Measurements from ENCODE around the gene VAV1. TPM values are rescaled to one million over a fixed set of nuclear protein-coding genes. Genes with fewer than 3 reads are reported as not detected.
"Not testable (repeated sequence)": the region's sequence is repeated elsewhere in the genome, so short reads cannot be mapped to it uniquely, and the experiment has no call there.

Gene VAV1
- total and polyA plus RNA-seq, 9 of the 15 experiments (the other 6 are each of a cell fraction or from before 2014, with no cell fraction given) = 0.46 to 20.1 (median 11.1) TPM

DNA sequence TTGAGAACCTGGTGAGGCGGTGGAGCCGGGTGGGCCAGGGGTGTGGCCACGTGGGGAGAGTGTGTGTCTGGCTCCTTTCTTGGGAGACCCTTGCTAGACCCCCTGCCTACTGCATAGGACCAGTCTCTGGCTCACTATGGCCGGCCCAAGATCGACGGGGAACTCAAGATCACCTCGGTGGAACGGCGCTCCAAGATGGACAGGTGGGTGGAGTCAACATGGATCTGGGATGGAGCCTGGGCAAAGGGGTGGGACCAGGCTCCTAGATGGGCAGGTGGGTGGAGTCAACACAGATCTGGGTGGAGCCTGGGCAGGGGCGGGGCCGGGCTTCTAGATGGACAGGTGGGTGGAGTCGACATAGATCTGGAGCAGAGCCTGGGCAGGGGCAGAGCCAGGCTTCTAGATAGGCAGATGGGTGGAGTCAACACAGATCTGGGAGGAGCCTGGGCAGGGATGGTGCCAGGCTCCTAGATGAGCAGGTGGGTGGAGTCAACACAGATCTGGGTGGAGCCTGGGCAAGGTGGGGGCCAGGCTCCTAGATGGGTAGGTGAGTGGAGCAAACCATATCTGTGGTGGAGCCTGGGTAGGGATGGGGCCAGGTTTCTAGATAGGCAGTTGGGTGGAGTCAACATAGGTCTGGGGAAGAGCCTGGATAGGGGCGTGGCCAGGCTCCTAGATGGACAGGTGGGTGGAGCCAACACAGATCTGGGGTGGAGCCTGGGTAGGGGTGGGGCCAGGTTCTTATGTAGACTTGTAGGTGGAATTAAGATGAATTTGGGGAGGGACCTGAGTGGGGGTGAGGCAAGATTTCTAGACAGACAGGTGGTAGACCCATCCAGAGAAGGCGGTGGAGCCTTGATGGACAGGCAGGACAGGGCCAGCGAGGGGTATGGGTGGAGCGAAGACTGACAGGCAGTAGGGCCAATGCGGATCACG lies 56.5 kb downstream of the VAV1 start (continued):
- no peak for TF ChIP-seq GATAD2A (IDR thresholded peaks at IDR 0.05)
- TF ChIP-seq FOXK2 (conservative IDR thresholded peaks at IDR 0.05 in 1 of 2, IDR thresholded peaks at IDR 0.05 in 1 of 2; ENCODE audit: low read depth in 2 of 2) = peak; percentile 72 to 82; a peak in 3 of 4 replicates
- TF ChIP-seq, protein P1, sequence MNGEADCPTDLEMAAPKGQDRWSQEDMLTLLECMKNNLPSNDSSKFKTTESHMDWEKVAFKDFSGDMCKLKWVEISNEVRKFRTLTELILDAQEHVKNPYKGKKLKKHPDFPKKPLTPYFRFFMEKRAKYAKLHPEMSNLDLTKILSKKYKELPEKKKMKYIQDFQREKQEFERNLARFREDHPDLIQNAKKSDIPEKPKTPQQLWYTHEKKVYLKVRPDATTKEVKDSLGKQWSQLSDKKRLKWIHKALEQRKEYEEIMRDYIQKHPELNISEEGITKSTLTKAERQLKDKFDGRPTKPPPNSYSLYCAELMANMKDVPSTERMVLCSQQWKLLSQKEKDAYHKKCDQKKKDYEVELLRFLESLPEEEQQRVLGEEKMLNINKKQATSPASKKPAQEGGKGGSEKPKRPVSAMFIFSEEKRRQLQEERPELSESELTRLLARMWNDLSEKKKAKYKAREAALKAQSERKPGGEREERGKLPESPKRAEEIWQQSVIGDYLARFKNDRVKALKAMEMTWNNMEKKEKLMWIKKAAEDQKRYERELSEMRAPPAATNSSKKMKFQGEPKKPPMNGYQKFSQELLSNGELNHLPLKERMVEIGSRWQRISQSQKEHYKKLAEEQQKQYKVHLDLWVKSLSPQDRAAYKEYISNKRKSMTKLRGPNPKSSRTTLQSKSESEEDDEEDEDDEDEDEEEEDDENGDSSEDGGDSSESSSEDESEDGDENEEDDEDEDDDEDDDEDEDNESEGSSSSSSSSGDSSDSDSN (IDR thresholded peaks at IDR 0.05; ENCODE audit: borderline replicate concordance in 1 of 2, low read depth in 2 of 2, low read length in 2 of 2) = no peak
- peak; percentile 87 to 89 for TF ChIP-seq NRF1 (conservative IDR thresholded peaks at IDR 0.05 in 1 of 2, IDR thresholded peaks at IDR 0.05 in 1 of 2)

DNA sequence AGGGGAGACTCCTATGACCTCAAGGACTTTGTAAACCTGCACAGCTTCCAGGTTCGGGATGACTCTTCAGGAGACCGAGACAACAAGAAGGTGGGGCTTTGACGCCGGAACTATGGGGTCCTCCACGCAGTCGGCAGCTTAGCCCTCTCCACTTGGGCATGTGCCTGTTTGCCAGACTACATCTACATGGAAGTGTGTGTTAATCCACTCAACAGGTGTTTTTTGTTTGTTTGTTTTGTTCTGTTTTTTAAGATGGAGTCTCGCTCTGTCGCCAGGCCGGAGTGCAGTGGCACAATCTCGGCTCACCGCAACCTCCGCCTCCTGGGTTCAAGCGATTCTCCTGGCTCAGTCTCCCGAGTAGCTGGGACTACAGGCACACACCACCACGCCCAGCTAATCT lies 57.3 kb downstream of the VAV1 start:
- POLR2A ChIA-PET = interaction anchor here (0.6 kb wide), 1 partner anchor 44 kb away, joined by 3 read pairs; no protein-coding TSS in a partner anchor
- H3K9me3 ChIP-seq (replicated peaks; ENCODE audit: control insufficient read depth, insufficient read depth, low read depth, low read length); in situ Hi-C loops (cut with MboI); H3K4me3 ChIP-seq; H3K79me2 ChIP-seq (ENCODE audit: control insufficient read depth, insufficient read depth, low read length); intact Hi-C loops (cut with micrococcal nuclease); H3K4me2 ChIP-seq (ENCODE audit: insufficient read depth, low read length); H4K20me1 ChIP-seq (replicated peaks; ENCODE audit: control insufficient read depth, insufficient read depth, low read length); FAIRE-seq; ATAC-seq; BruUV-seq (replicated peaks); H3K9ac ChIP-seq (ENCODE audit: insufficient read depth in 1 of 2, low read depth in 2 of 2, low read length in 2 of 2); H3K9me1 ChIP-seq (ENCODE audit: control insufficient read depth, insufficient read depth, low read length); CTCF ChIA-PET (ENCODE audit: low intra/inter-chr PET ratio); H3K27me3 ChIP-seq (ENCODE audit: control insufficient read depth in 2 of 2, insufficient read depth in 2 of 2, low read length in 2 of 2); H2AFZ ChIP-seq (ENCODE audit: low read depth, low read length); H3K27ac ChIP-seq (ENCODE audit: extremely low read depth, low read depth, low read length); DNase-seq (ENCODE audit: extremely low read depth in 1 of 4, low spot score in 3 of 4); H3K36me3 ChIP-seq (ENCODE audit: control insufficient read depth, insufficient read depth, low read length): not testable (repeated sequence)
- 92% methylated on average over 13 of the region's 15 CpGs for WGBS (ENCODE audit: insufficient coverage, low coverage, missing lambda C conversion rate)
- H3K4me1 ChIP-seq (replicated peaks in 1 of 2; ENCODE audit: control insufficient read depth in 2 of 2, insufficient read depth in 2 of 2, low read length in 2 of 2) = peaks cover 7 to 27% of the 10 kb centered on the region in 2 experiments; a peak in 4 of 5 replicates

DNA sequence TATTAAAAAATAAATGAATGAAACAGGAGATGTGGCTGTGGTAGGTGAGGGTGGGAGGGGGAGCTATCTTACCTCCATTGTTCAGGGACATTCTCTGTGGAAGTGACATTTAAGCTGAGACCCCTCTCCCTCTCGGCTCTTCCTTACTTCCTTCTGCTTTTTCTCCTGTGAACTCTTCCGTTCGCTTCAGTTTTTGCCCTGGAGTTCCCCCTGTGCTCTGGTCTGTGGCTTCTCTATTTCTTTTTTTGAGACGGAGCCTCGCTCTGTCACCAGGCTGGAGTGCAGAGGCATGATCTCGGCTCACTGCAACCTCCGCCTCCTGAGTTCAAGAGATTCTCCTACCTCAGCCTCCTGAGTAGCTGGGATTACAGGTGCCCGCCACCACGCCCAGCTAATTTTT lies 58.6 kb downstream of the VAV1 start:
- H3K4me2 ChIP-seq (ENCODE audit: insufficient read depth, low read length); DNase-seq (ENCODE audit: extremely low read depth in 1 of 4, low spot score in 3 of 4); H3K4me3 ChIP-seq; H3K36me3 ChIP-seq (ENCODE audit: control insufficient read depth, insufficient read depth, low read length); POLR2A ChIA-PET; intact Hi-C loops (cut with micrococcal nuclease); H3K9ac ChIP-seq (ENCODE audit: insufficient read depth in 1 of 2, low read depth in 2 of 2, low read length in 2 of 2); FAIRE-seq; ATAC-seq; BruUV-seq (replicated peaks); H3K79me2 ChIP-seq (ENCODE audit: control insufficient read depth, insufficient read depth, low read length); H3K9me1 ChIP-seq (ENCODE audit: control insufficient read depth, insufficient read depth, low read length); in situ Hi-C loops (cut with MboI); H3K9me3 ChIP-seq (replicated peaks; ENCODE audit: control insufficient read depth, insufficient read depth, low read depth, low read length); H2AFZ ChIP-seq (ENCODE audit: low read depth, low read length); CTCF ChIA-PET (ENCODE audit: low intra/inter-chr PET ratio); H3K27ac ChIP-seq (ENCODE audit: extremely low read depth, low read depth, low read length); H3K27me3 ChIP-seq (ENCODE audit: control insufficient read depth in 2 of 2, insufficient read depth in 2 of 2, low read length in 2 of 2); H4K20me1 ChIP-seq (replicated peaks; ENCODE audit: control insufficient read depth, insufficient read depth, low read length): not testable (repeated sequence)
- H3K4me1 ChIP-seq (replicated peaks in 1 of 2; ENCODE audit: control insufficient read depth in 2 of 2, insufficient read depth in 2 of 2, low read length in 2 of 2) = peaks cover 7 to 20% of the 10 kb centered on the region in 2 experiments; a peak in 4 of 5 replicates
- 60% methylated on average over 8 of the region's 9 CpGs for WGBS (ENCODE audit: insufficient coverage, low coverage, missing lambda C conversion rate)

Data from K562 (cell line).